Fibroblast of villous mesenchyme (primary cell): ENCODE measurements around the gene COTL1. TPM values are rescaled to one million over a fixed set of nuclear protein-coding genes. Genes with fewer than 3 reads are reported as not detected.

Source experiments
- DNase-seq: peaks from one replicate; pipeline ENCODE4 v3.0.0-alpha.2; 2010; ENCODE audit warnings: low read depth
- H3K4me3 ChIP-seq: 2 replicates; pipeline ENCODE4 v1.5.1; 2011; ENCODE audit warnings: low read depth, mild to moderate bottlenecking, low read length
- total RNA-seq: library from RNA; depleted of rRNA; stranded (reverse); fragments of >200 nt; gene quantifications from 2 replicates; pipeline ENCODE4 v1.2.3, GENCODE V29; 2012
- TF ChIP-seq, protein P1 (sequence below): IDR thresholded peaks from 2 replicates; pipeline ENCODE4 v1.5.1; 2012; ENCODE audit warnings: low read depth, mild to moderate bottlenecking, low read length; ENCODE audit not compliant: insufficient read depth

The COTL1 gene
- total RNA-seq, 1 donor = 265 TPM

DNA sequence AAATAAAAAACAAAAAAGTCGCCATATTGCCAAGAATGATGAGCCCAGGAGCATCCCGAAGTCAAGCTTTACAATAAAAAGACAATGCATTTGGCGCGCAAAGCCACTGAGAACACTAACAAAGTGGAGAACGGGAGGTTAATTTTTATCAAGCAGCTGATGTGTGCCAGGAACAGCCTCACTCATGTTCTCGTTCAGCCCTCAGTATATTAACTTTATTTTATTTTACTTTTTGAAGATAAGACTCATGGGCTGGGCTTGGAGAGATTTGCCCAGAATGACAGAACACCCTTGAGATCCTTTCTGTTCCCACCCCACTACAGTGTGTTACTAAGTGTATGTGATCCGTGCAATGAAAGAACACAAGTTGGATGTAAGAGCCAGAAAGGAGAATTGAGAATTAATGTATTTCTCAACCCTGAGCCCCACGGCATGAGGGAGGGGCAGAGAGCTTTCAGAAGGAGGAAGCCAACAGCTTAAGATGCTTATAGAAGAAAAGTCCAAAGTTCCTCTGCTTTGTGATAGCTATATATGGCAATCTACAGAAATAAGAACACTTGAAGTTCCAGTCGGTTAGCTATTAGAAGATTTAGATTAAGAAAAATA is 48.4 kb downstream of the COTL1 start:
- DNase-seq = peak; percentile 54
- TF ChIP-seq, protein P1, sequence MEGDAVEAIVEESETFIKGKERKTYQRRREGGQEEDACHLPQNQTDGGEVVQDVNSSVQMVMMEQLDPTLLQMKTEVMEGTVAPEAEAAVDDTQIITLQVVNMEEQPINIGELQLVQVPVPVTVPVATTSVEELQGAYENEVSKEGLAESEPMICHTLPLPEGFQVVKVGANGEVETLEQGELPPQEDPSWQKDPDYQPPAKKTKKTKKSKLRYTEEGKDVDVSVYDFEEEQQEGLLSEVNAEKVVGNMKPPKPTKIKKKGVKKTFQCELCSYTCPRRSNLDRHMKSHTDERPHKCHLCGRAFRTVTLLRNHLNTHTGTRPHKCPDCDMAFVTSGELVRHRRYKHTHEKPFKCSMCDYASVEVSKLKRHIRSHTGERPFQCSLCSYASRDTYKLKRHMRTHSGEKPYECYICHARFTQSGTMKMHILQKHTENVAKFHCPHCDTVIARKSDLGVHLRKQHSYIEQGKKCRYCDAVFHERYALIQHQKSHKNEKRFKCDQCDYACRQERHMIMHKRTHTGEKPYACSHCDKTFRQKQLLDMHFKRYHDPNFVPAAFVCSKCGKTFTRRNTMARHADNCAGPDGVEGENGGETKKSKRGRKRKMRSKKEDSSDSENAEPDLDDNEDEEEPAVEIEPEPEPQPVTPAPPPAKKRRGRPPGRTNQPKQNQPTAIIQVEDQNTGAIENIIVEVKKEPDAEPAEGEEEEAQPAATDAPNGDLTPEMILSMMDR = no peak
- H3K4me3 ChIP-seq = no peak overlapping the region

DNA sequence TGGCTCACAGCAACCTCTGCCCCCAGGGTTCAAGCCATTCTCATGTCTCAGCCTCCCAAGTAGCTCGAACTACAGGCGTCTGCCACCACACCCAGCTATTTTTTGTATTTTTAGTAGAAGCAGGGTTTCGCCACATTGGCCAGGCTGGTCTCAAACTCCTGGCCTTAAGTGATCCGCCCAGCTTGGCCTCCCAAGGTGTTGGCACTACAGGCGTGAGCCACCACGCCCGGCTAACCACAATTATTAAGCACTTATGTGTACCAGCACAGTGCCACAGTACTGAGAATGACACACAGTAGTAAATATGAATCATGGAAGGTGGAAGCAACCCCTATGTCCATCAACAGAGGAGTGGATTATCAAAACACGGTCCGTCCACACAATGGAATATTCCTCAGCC is 49.8 kb downstream of the COTL1 start:
- DNase-seq = no peak
- no peak overlapping the region for H3K4me3 ChIP-seq
- TF ChIP-seq, protein P1 = no peak

DNA sequence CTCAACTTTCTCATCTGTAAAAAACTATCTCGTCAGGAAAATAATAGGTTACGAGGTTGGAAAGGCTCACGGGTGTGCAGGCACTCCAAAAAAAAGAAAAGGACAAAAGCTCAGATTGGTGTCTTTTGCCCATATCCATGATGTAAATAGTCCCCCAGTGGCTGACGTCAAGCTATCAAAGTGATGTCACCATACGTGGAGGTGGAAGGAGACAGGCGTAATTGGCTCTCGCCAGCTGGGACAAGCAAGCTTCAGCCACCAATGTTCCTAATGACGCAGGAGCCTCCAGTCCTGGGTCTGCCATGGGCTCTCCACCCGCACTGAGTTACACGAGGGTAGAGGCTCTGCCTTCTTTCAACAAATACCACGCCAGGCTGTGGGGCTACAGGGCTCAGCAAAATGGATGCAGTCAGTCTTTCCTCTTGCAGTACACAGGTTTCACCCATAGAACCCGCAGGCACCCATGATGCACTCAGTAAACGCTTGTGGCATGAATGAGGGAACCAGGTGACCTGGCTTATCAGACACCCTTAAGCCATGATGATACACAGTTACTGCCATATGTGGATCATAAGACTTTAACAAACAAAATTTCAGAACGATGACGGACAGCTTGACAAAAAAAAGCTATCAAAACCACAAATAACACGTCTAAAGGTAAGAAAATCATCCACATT is 50.5 kb downstream of the COTL1 start:
- TF ChIP-seq, protein P1 = no peak
- H3K4me3 ChIP-seq = no peak overlapping the region
- DNase-seq = no peak

DNA sequence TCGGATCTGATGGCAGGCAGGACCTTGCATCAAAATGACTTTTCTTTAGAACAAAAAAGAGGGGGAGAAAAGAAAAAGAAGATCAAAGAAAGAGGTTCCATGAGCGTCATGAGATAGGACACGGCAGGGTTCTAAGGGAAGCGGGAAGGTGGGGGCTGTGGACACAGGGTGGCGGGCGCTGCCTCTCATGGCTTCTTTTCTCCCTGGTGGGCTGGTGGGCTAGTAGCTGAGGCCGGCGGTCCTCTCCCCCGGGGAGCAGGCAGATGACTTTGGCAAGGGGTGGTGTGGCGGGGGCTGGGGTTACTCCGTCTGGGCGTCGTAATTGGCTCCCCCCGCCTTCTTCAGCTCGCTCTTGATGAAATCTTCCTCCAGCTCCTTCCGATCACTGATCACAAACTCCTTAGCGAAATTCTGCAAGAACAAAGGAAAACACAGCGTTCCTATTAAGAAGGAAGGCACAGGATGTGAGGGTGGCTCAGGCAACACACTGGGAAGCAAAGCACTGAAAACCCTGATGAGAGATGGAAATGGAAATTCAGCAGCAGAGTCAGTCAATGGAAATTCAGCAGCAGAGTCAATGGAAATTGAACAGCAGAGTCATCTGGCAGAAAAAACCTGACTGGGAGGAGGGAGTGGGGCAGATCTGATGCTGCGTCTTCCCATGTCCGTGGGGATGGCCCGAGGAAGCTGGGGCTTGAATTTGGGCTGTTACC is 51.2 kb downstream of the COTL1 start:
- no peak overlapping the region for H3K4me3 ChIP-seq
- TF ChIP-seq, protein P1 = no peak
- no peak for DNase-seq

DNA sequence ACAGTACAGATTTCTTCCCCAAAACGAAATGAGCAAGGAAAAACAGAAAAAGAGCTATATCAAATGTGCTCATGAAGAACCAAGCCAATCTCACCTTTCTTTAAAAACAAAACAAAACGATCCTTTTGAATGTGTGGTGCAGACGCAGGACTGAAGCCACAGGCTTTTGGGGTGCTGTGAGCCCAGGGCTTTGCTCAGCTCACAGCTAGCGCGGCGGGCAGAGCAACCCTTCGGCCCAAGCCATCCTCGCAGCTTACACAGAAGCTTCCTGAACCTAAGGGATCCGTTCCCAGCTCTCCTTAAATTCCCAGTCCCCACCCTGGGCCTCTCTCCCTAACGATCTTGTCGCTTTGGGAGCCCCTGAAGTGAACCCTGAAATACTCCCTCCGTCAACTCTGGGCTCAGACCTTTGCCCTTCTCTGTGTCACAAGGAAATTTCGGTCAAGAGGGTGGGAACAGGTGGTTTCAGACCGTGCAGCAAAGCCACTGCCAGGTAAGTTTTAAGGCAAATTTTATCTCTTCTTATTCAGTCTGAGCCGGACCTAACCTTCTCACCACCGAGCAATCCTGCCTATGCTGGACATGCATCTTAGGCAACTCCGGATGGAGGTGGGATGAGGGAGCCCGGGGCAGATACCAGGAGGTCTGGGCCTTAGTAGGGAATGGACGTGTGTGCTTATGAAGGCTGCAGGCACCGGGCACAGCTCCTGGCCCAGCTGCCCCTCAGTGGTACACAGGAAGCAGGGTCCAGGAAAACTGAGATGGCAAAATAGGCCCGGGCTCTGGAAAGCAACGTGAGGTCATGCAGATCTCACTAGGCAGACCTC is 52.0 kb downstream of the COTL1 start:
- no peak overlapping the region for H3K4me3 ChIP-seq
- no peak for DNase-seq
- TF ChIP-seq, protein P1 = no peak

DNA sequence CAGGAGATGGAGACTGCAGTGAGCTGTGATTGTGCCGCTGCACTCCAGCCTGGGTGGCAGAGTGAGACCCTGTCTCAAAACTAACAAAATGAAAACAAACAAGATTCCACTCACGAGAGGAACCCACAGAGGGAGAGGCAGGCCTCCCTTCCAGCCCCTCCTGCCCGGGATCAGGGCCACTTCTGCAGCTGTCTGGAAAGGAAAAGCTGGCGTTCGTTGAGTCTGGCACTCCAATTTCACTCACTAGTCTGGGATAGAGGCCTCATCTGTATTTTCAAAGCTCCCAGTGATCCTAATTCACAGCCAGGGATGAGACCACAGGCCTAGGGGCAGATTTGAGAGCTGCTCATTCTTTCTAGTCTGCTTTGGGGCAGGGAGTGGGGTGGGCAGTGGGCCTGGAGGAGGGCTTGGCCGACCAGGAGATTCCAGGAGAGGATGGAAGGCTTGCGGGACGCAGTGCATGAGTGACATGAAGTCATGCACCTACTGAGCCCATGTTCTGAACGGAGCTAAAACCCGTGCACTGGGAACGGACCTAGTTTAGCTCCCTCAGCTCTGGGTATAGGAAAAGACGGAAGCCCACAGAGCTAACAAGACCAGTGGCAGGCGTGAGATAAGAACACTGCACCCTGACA is 54.0 kb downstream of the COTL1 start:
- no peak overlapping the region for H3K4me3 ChIP-seq
- no peak for DNase-seq
- TF ChIP-seq, protein P1 = no peak
